GM18951 (cell line): ENCODE results near the gene CTNNA3.

ENCODE experiments used
- POLR2A ChIP-seq: IDR thresholded peaks from 4 replicates; pipeline ENCODE4 v1.6.1; 2011; ENCODE audit warnings: mild to moderate bottlenecking; ENCODE audit not compliant: insufficient read length, insufficient read depth; ENCODE audit errors: extremely low read depth
- in situ Hi-C: fragments of 300-500 bp; cut with MboI; formaldehyde crosslinking; loops from one replicate; pipeline ENCODE4 v1.12.0; 2022; ENCODE audit warnings: low sequenced_read_pairs, mixed read lengths, inconsistent platforms; ENCODE audit not compliant: unreplicated experiment

Gene CTNNA3

DNA sequence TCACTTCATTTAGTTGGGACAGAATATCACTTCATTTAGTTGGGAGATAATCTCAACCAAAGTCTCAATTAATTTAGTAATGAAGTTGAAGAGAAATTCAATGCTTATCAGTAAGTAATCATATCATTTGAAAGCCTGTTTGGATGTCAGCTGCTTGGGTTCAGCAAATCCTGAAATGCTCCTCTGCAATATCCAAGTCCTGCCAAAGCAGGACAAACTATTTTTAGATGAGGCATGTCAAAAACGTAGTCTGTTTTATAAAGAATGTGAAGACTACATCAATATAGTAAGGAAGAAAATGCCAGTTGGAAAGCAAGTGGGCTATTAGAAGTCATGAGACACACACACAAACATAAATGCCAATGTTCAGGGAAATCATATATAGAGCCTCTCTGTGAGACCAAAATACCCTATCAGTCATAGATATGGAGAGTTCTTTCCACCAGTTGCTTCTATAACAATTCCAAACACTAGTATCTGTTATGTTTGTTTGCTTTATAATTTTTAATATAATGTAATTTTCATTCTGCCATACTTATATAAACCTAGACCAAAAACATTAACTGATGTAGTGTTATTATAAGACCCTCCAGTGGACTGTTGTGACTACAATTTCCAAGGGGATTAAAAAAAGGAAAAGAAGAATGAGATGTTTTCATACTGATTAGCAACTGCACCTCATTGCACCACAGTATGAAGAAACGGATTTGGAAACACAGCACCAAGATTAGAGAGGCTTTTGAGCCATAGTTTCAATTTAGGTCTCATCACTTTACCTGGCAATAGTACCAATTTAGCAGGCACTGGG lies 609.5 kb downstream of the CTNNA3 start:
- in situ Hi-C loops: no loop called here
- no peak for TF ChIP-seq POLR2A

- in situ Hi-C loops: no loop called here
- no peak for TF ChIP-seq POLR2A
These were observed 616.9 kb downstream of the CTNNA3 start for GRCh38 chr10:67079126-67079525.

DNA sequence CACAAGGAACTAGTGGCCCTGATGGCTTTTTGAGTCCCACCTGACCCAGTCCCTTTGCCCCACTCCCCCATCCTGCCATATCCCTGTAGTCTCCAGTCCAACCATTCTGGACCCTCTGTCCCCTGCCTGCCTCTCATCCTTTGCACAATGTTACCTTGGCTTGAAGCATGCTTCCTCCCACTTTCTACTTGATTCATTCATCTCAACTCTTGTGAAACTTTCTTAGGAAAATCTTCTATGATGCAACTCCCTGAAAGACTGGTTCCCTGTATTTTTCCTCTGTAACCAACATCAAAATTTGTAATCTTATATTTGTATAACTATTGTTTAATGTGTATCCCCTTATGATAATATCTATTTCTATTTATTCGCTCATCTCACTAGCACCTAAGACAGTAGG lies 618.6 kb downstream of the CTNNA3 start:
- in situ Hi-C loops: no loop called here

DNA sequence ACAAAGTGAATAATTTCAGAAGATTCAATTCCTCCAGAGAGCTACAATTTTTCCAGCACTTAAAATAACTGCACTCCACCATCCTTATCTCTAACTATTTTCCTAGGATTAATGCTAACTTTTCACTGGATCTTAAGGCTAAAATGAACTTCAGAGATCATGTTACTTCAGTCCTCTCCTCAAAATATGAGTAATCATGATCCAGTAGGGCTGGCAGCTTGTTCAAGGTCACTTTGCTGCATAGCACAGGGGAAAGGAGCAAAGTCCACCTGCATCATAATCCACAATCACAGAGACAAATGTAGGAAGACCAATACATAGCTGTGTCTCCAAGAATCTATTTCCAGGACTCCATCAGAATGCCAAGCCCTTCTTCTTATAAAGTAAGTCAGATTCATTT lies 619.9 kb downstream of the CTNNA3 start:
- no peak for TF ChIP-seq POLR2A
- in situ Hi-C loops: no loop called here

More for the DNA sequence above, 618.6 kb downstream of the CTNNA3 start:
- no peak for TF ChIP-seq POLR2A

- TF ChIP-seq POLR2A: no peak
- in situ Hi-C loops: no loop called here
These were observed 620.5 kb downstream of the CTNNA3 start for GRCh38 chr10:67075491-67075971.

GRCh38 chr10:67072654-67073053 lies 623.3 kb downstream of the CTNNA3 start:
- no peak for TF ChIP-seq POLR2A
- in situ Hi-C loops: no loop called here

DNA sequence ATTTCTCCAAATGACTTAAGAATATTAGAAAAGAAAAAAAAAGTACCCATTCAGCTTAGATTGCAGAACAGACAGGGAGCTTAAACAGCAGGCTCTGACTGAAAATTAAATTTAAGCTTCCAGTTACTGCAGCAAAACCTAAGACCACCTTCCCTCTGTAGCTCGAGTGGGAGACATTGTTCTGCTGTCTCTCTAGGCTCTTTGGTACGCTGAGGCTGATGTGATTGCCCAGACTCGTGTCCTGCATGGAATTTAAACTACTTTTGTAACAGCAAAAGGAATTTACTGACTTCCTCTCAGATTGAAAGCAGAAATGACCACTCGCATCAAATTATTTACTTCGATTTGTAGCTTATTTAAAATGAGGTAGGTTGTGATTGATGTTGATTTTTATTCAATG lies 645.6 kb downstream of the CTNNA3 start:
- no peak for TF ChIP-seq POLR2A
- in situ Hi-C loops: no loop called here

GRCh38 chr10:67049988-67050387 lies 646.0 kb downstream of the CTNNA3 start:
- no peak for TF ChIP-seq POLR2A
- in situ Hi-C loops: no loop called here

DNA sequence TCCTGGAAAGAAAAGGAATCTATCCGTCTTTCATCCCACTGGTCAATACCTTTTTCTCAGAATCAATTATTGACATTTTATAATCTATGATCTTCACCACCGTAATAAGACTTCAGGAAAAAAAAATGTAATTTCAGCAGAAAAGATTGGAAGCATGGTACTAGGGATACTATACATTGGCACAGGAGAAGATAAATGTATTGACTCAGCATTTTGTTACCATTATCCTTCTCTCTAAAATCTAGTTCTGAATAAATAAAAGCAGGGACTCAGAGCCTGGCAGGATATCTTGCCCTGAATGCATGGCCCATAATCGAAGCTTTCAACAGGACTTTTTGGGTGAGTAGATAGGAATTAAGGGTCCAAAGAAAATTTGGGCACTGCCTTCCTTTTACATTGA lies 649.5 kb downstream of the CTNNA3 start:
- in situ Hi-C loops: no loop called here
- no peak for TF ChIP-seq POLR2A

GRCh38 chr10:67045404-67045803 lies 650.6 kb downstream of the CTNNA3 start:
- TF ChIP-seq POLR2A: no peak

GRCh38 chr10:67043041-67043440 lies 653.0 kb downstream of the CTNNA3 start:
- in situ Hi-C loops: no loop called here
- TF ChIP-seq POLR2A: no peak

More at GRCh38 chr10:67045404-67045803, 650.6 kb downstream of the CTNNA3 start:
- in situ Hi-C loops: no loop called here

GRCh38 chr10:67036808-67037207 lies 659.2 kb downstream of the CTNNA3 start:
- TF ChIP-seq POLR2A: no peak
- in situ Hi-C loops: no loop called here

DNA sequence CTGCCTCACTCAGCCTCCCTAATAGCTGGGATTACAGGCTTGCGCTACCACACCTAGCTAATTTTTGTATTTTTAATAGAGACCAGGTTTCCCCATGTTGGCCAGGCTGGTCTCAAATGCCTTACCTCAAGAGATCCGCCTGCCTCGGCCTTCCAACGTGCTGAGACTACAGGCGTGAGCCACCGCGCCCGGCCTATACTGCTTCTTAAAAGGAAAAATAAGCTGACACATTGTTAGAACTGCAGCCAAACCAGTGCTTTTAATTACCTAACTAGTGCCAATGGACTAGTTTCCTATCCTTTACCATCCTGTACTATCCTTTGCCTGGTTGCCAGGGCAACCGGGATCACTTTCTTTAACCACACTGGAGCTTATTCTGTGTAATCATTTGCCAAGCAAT lies 662.1 kb downstream of the CTNNA3 start:
- in situ Hi-C loops: no loop called here
- TF ChIP-seq POLR2A: no peak

DNA sequence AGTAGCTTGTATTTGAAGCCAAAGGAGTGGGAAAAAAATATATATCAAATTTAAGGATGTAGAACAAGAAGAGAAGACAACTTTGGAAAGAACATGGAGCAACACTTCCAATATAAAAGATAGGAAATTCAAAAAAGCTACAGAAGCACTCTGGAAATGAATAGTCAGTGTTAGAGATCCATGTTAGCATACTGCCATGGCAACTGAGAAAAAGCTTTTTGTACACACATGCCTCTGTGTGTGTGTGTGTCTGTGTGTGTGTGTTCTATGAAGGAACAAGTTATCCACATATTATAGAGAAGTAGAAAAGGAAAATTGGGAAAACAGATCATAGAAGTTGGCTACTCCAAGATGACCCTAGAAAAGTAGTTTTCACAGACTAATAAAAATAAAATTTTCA lies 673.9 kb downstream of the CTNNA3 start:
- no peak for TF ChIP-seq POLR2A
- in situ Hi-C loops: no loop called here
